ENCODE data around the gene WDR20. TPM values are rescaled to one million over a fixed set of nuclear protein-coding genes. Genes with fewer than 3 reads are reported as not detected.
"Not testable (repeated sequence)": the region's sequence is repeated elsewhere in the genome, so short reads cannot be mapped to it uniquely, and the experiment has no call there.

Gene WDR20
- total and polyA plus RNA-seq, 2 of the 8 experiments (the other 6 are each of a cell fraction or from before 2014, with no cell fraction given), result 11.2 to 26.7 TPM

DNA sequence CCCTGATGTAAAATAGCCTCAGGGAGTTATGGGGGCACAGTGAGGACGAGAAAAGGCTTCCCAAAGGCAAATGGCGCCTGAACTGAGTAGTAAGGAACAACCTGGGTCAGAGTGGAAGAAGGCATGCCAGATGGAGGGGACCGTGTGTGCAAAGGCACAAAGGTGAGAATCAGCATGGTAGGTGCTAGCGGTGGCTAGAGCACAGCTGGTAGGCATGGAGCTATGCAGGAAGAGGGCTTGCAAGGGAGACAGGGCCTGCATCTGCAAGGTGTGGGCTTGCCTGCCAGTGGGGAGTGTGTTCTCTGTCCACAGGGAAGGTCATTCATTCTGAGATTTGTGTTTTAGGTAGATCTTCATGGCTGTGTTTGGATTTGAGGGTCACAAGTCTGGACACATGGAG is 34.3 kb upstream of the WDR20 start (continued):
- TF ChIP-seq KDM4A (IDR thresholded peaks at IDR 0.05; ENCODE audit: low read depth, low read length, severe bottlenecking) (no peak), ZNF274 (IDR thresholded peaks at IDR 0.05; ENCODE audit: borderline replicate concordance, extremely low read depth, low read length) (no peak), MAFK (IDR thresholded peaks at IDR 0.05; ENCODE audit: low read depth, low read length) (no peak), NRF1 (IDR thresholded peaks at IDR 0.05; ENCODE audit: low read depth, low read length) (no peak), TCF12 (IDR thresholded peaks at IDR 0.05; ENCODE audit: low read depth, low read length) (no peak), CHD2 (IDR thresholded peaks at IDR 0.05; ENCODE audit: low read length) (no peak), CTBP2 (IDR thresholded peaks at IDR 0.05; ENCODE audit: borderline replicate concordance, insufficient read depth, insufficient read length, low read length) (no peak)

DNA sequence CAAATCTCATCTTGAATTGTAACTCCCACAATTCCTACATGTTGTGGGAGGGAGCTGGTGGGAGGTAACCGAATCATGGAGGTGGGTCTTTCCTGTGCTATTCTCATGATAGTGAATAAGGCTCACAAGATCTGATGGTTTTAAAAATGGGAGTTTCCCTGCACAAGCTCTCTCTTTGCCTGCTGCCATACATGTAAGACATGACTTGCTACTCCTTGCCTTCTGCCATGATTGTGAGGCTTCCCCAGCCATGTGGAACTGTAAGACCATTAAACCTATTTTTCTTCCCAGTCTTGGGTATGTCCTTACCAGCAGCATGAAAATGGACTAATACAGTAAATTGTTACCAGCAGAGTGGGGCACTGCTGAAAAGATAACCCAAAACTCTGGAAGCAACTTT is 30.4 kb upstream of the WDR20 start:
- H3K4me2 ChIP-seq (ENCODE audit: insufficient read depth in 1 of 2, low read depth in 2 of 2, low read length in 2 of 2); H2AFZ ChIP-seq (ENCODE audit: low read length); H3K9ac ChIP-seq (replicated peaks in 1 of 4; ENCODE audit: extremely low read depth in 1 of 4, low read depth in 3 of 4, low read length in 3 of 4); H3K18ac ChIP-seq (ENCODE audit: extremely low read depth, low read length); H3K4ac ChIP-seq (replicated peaks; ENCODE audit: insufficient read length, low read depth, low read length); H2BK15ac ChIP-seq (ENCODE audit: low read length); H4K5ac ChIP-seq (ENCODE audit: insufficient read length, low read depth, low read length); H2AK5ac ChIP-seq (ENCODE audit: low read depth, low read length); H3K4me1 ChIP-seq (replicated peaks in 1 of 4; ENCODE audit: control insufficient read depth in 3 of 4, insufficient read depth in 4 of 4, low read length in 3 of 4); H2BK5ac ChIP-seq (ENCODE audit: low read depth, low read length); H3K79me2 ChIP-seq (ENCODE audit: control insufficient read depth in 1 of 2, insufficient read depth in 2 of 2, low read length in 2 of 2); H3K23ac ChIP-seq (ENCODE audit: insufficient read length); H3K27me3 ChIP-seq (replicated peaks in 1 of 4; ENCODE audit: control insufficient read depth in 3 of 4, extremely low read depth in 1 of 4, insufficient read depth in 3 of 4, low read length in 3 of 4); H3K79me1 ChIP-seq (ENCODE audit: low read depth, low read length); H3K23me2 ChIP-seq (ENCODE audit: low read depth, low read length); H3K56ac ChIP-seq (replicated peaks; ENCODE audit: insufficient read length, low read depth, low read length); H4K8ac ChIP-seq (ENCODE audit: extremely low read depth, insufficient read depth, low read length); CTCF ChIA-PET (ENCODE audit: partially characterized antibody); H4K91ac ChIP-seq (replicated peaks; ENCODE audit: insufficient read length, low read length); H3K4me3 ChIP-seq (ENCODE audit: extremely low read depth in 1 of 4, insufficient read depth in 2 of 4, low read depth in 3 of 4, low read length in 4 of 4); H3K27ac ChIP-seq (ENCODE audit: low read depth, low read length); H3K36me3 ChIP-seq (ENCODE audit: control insufficient read depth in 2 of 4, insufficient read depth in 4 of 4, low read length in 3 of 4); H3K14ac ChIP-seq (ENCODE audit: insufficient read length); DNase-seq (ENCODE audit: low read depth in 1 of 2, low spot score in 2 of 2); H2BK12ac ChIP-seq (ENCODE audit: low read depth, low read length); FAIRE-seq; H4K20me1 ChIP-seq (replicated peaks in 1 of 2; ENCODE audit: control insufficient read depth in 1 of 2, insufficient read depth in 2 of 2, low read length in 2 of 2); H2BK20ac ChIP-seq (ENCODE audit: low read length); H2BK120ac ChIP-seq (replicated peaks; ENCODE audit: low read depth, low read length): not testable (repeated sequence)
- 89% methylated on average over 1 of the region's 1 CpG; no CpG with 5 or more reads in 1 of the 2 experiments for WGBS, 2 experiments (ENCODE audit: extremely low coverage in 1 of 2, insufficient coverage in 1 of 2, insufficient read length in 1 of 2, insufficient replicate concordance in 2 of 2, low coverage in 1 of 2, low lambda C conversion rate in 2 of 2, missing lambda C conversion rate in 1 of 2)
- H3K9me3 ChIP-seq (ENCODE audit: insufficient read depth in 2 of 2, low read depth in 1 of 2, low read length in 1 of 2), result peaks cover 9 to 14% of the 10 kb centered on the region in 2 experiments; a peak in 3 of 4 replicates
- POLR2A ChIA-PET (ENCODE audit: partially characterized antibody), result interaction anchor here (0.8 to 1.1 kb wide), 2 partner anchors 13 to 20 kb away, joined by 3 to 4 read pairs; no protein-coding TSS in a partner anchor
